Transverse colon (tissue), 4 donors: ENCODE measurements around the gene VAC14. TPM values are rescaled to one million over a fixed set of nuclear protein-coding genes. Genes with fewer than 3 reads are reported as not detected.

Experiments
- DNase-seq: peaks from one replicate; pipeline ENCODE4 v3.0.0-alpha.2; 2019
- H3K27ac ChIP-seq, 4 donors: fragments of 200-600 bp; sonication (generic); 2 replicates each; pipeline ENCODE4 v1.5.1; 2016 to 2018; ENCODE audit warnings: inconsistent platforms in 4 of 4
- H3K27me3 ChIP-seq: fragments of 200-600 bp; sonication (generic); 2 replicates; pipeline ENCODE4 v1.5.1; 2017; ENCODE audit warnings: inconsistent platforms
- H3K36me3 ChIP-seq, 4 donors: fragments of 200-600 bp; sonication (generic); 2 replicates each; pipeline ENCODE4 v1.5.1; 2017 to 2019; ENCODE audit warnings: inconsistent platforms in 4 of 4
- H3K4me1 ChIP-seq, 4 donors: fragments of 200-600 bp; sonication (generic); 2 replicates each; pipeline ENCODE4 v1.5.1; 2017 to 2020; ENCODE audit warnings: inconsistent platforms in 4 of 4
- H3K4me3 ChIP-seq, 4 donors: fragments of 200-600 bp; sonication (generic); 1 replicate in 1 of 4; 2 replicates in 3 of 4; pipeline versions ENCODE4 v1.5.1 to v1.6.1; 2017 to 2019; ENCODE audit warnings: inconsistent platforms in 4 of 4
- H3K9me3 ChIP-seq, 2 donors: fragments of 200-600 bp; sonication (generic); 2 replicates each; pipeline ENCODE4 v1.5.1; 2017 to 2019; ENCODE audit warnings: inconsistent platforms in 2 of 2
- CTCF ChIP-seq, 5 experiments: fragments of 200-600 bp in 3 of 5; fragments of 450-650 bp in 2 of 5; sonication (generic) in 3 of 5; IDR thresholded peaks; 1 replicate in 2 of 5; 2 replicates in 3 of 5; pipeline ENCODE4 v1.5.1; 2016 to 2017; ENCODE audit warnings: antibody characterized with exemption in 5 of 5, inconsistent platforms in 3 of 5, mild to moderate bottlenecking in 2 of 5, moderate library complexity in 1 of 5
- EP300 ChIP-seq: sonication (generic); formaldehyde crosslinking; IDR thresholded peaks from one replicate; pipeline ENCODE4 v1.6.1; 2017; ENCODE audit warnings: antibody characterized with exemption, low read depth
- POLR2A ChIP-seq: fragments of 450-650 bp; IDR thresholded peaks from one replicate; pipeline ENCODE4 v1.6.1; 2016; ENCODE audit warnings: antibody characterized with exemption, mild to moderate bottlenecking, moderate library complexity
- POLR2AphosphoS5 ChIP-seq, 3 donors: sonication (generic); formaldehyde crosslinking; IDR thresholded peaks; one replicate each; pipeline ENCODE4 v1.6.1; 2016; ENCODE audit warnings: antibody characterized with exemption in 3 of 3
- WGBS, 2 donors: methylation state at CpG; one replicate each; pipeline ENCODE4 v1.1.5; 2018; ENCODE audit warnings: low coverage in 1 of 2; 5-methylcytosine and 5-hydroxymethylcytosine counted together
- in situ Hi-C, 4 donors: fragments of 200-750 bp; cut with MboI; loops; one replicate each; pipeline versions ENCODE4 v1.15.0 to v1.15.1; 2017; ENCODE audit warnings: low sequenced_read_pairs in 3 of 4, low pct_ligation_motif_present in 1 of 4, low pct_unique_long_range_greater_than_20kb in 1 of 4
- intact Hi-C: fragments of 100-400 bp; cut with DNase I; formaldehyde crosslinking; loops from one replicate; pipeline ENCODE4 v1.15.1; 2023; ENCODE audit warnings: low total_unique reads
- total RNA-seq, 4 donors: library from RNA; depleted of rRNA; stranded (reverse); fragments of >200 nt; gene quantifications; one replicate each; pipeline ENCODE4 v1.1.0, GENCODE V29; 2016

VAC14 gene
- total RNA-seq, 4 donors from 2014 or later = 37.2 to 270 (median 64.3) TPM

- Histone ChIP-seq H3K27ac (peak overlapping the region; percentile 27 to 66 (median 40)), H3K4me1 (peaks cover 0 to 14% (median 9%) of the 10 kb centered on the region in 4 donors), H3K27me3 (no peaks in the 10 kb centered on the region), H3K4me3 (no peak overlapping the region), H3K9me3 (no peaks in the 10 kb centered on the region), H3K36me3 (peaks cover 0 to 20% (median 5%) of the 10 kb centered on the region in 4 donors)
- no peak for TF ChIP-seq POLR2A
- no peak for TF ChIP-seq EP300
- TF ChIP-seq POLR2AphosphoS5 (IDR thresholded peaks at IDR 0.05) = no peak
- no peak for TF ChIP-seq CTCF (IDR thresholded peaks at IDR 0.05)
- intact Hi-C loops = no loop called here
- no peak for DNase-seq
- 75% methylated on average over 9 of the region's 13 CpGs; no CpG with 5 or more reads in 1 of the 2 donors for WGBS, 2 donors
- in situ Hi-C loops = loop anchor here in 2 of 4 donors (25.0 kb wide), 1 partner anchor 301 kb away; no protein-coding TSS in a partner anchor
Measured at GRCh38 chr16:70662991-70663523, 137.9 kb downstream of the VAC14 start.

GRCh38 chr16:70661918-70662641, 138.9 kb downstream of the VAC14 start:
- Histone ChIP-seq H3K4me1 (peaks cover 0 to 14% (median 9%) of the 10 kb centered on the region in 4 donors), H3K27me3 (no peaks in the 10 kb centered on the region), H3K4me3 (no peak overlapping the region), H3K9me3 (no peaks in the 10 kb centered on the region), H3K36me3 (peaks cover 0 to 20% (median 5%) of the 10 kb centered on the region in 4 donors), H3K27ac (peak overlapping the region; percentile 27 to 66 (median 40))
- WGBS, 2 donors = 71% methylated on average over 20 of the region's 21 CpGs; no CpG with 5 or more reads in 1 of the 2 donors
- DNase-seq = no peak
- intact Hi-C loops = no loop called here
- in situ Hi-C loops = loop anchor here in 2 of 4 donors (25.0 kb wide), 1 partner anchor 300 kb away; no protein-coding TSS in a partner anchor
- no peak for TF ChIP-seq EP300
- TF ChIP-seq POLR2AphosphoS5 (IDR thresholded peaks at IDR 0.05) = no peak
- TF ChIP-seq CTCF (IDR thresholded peaks at IDR 0.05) = no peak
- no peak for TF ChIP-seq POLR2A

- 67 to 84% methylated on average over 8 to 17 of the region's 17 CpGs for WGBS, 2 donors
- intact Hi-C loops = no loop called here
- Histone ChIP-seq H3K27ac (peak overlapping the region in 2 of 4 donors; percentile 33 to 66), H3K4me1 (peaks cover 0 to 14% (median 9%) of the 10 kb centered on the region in 4 donors), H3K27me3 (no peaks in the 10 kb centered on the region), H3K36me3 (peaks cover 0 to 15% (median 3%) of the 10 kb centered on the region in 4 donors), H3K9me3 (no peaks in the 10 kb centered on the region), H3K4me3 (no peak overlapping the region)
- DNase-seq = no peak
- no peak for TF ChIP-seq POLR2AphosphoS5 (IDR thresholded peaks at IDR 0.05)
- TF ChIP-seq POLR2A = no peak
- no peak for TF ChIP-seq EP300
- TF ChIP-seq CTCF (IDR thresholded peaks at IDR 0.05) = no peak
- in situ Hi-C loops = loop anchor here in 2 of 4 donors (25.0 kb wide), 1 partner anchor 299 kb away; no protein-coding TSS in a partner anchor
Measured at GRCh38 chr16:70661534-70661917, 139.4 kb downstream of the VAC14 start.

GRCh38 chr16:70660672-70661350, 140.1 kb downstream of the VAC14 start:
- no peak for TF ChIP-seq CTCF (IDR thresholded peaks at IDR 0.05)
- TF ChIP-seq POLR2AphosphoS5 (IDR thresholded peaks at IDR 0.05) = no peak
- TF ChIP-seq EP300 = no peak
- TF ChIP-seq POLR2A = no peak
- H3K27me3 ChIP-seq = no peaks in the 10 kb centered on the region
- no peak overlapping the region for H3K4me3 ChIP-seq
- H3K27ac ChIP-seq = no peak overlapping the region
- intact Hi-C loops = no loop called here
- no peaks in the 10 kb centered on the region for H3K9me3 ChIP-seq
- peaks cover 0 to 10% (median 3%) of the 10 kb centered on the region in 4 donors for H3K36me3 ChIP-seq
- in situ Hi-C loops = loop anchor here in 2 of 4 donors (25.0 kb wide), 1 partner anchor 299 kb away; no protein-coding TSS in a partner anchor
- H3K4me1 ChIP-seq = peaks cover 0 to 14% (median 9%) of the 10 kb centered on the region in 4 donors
- 37 to 48% methylated on average over 2 to 7 of the region's 7 CpGs for WGBS, 2 donors
- no peak for DNase-seq
